Activated CD4-positive, alpha-beta T cell treated with anti-CD3 and anti-CD28 coated beads for 1 hour (primary cell): Measurements from ENCODE around the gene UBE2H.
A peak's percentile ranks its signal among the peaks of the same experiment; 100 is the strongest.
"Not testable (repeated sequence)": the region's sequence is repeated elsewhere in the genome, so short reads cannot be mapped to it uniquely, and the experiment has no call there.

ENCODE experiments used
- DNase-seq: peaks from one replicate; pipeline ENCODE4 v3.0.0-alpha.2; 2020

The UBE2H gene

DNA sequence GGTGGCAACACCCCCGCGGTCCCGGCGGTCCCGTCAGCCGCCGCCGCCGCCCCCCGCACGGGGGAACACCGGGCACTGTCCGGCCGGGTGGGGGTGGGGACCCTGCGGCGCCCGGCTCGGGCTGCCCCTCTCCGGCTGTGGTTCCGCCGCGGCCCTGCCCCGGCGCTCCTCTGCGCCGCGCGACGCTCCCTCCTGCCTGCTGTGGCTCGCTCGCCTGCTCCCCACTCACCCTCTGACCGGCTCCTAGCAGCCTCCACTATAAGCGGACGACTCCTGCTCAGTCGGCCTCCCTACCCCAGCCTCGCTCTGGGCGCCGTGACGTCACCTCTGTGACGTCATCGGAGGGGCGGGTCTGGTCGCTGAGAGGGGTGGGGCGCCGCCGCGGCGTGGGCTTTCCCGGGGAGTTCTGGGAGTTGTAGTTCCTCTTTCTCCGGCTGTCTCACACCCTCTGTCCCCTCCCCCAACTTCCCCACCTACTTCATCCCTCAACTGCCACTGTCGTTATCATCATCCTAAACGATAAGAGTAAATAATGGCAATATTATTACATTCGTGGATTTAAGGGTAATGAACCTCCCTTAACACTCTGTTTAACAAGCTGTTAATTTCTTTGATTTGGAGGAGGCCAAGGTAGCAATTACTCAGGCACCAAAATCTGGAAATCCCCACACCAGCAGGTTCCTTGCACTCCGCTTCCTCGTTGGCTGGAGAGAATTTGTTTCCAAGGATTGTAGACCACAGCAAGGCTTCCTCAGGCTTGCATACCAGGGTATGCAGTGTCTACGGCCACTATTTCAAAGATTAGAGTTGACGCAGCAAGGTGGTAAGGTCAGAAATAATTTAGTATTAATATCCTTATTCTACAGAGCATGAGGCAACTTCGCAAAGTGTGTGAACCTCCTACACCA is at the start of gene UBE2H:
TSS of gene UBE2H (minus strand) at position 308 of the 908 bp plus-strand sequence. CDS start 405 bp downstream, outside the sequence.
- peak; percentile 92 for DNase-seq

GRCh38 chr7:129998446-129998845 is 45.7 kb upstream of the UBE2H start:
- DNase-seq = no peak

- no peak for DNase-seq
These were observed 44.5 kb upstream of the UBE2H start for GRCh38 chr7:129997285-129997684.

DNA sequence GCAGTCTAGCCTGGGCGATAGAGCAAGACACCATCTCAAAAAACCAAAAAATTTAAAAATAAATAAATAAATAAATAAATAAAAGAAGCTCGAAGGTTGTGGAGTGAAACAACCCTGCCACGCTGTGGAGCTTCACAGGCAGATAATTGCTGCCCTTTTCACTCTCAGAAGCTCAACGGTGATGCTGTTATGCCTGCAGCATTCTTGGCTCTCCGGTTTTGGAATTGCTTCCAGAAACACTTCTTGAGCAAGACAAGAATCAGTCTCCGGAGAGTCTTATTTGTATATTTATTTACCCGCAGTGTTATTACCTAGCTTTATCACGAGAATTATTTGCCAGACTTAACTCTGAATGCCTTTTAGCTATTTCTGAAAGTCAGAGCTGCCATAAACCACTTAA is 40.5 kb upstream of the UBE2H start:
- DNase-seq = no peak

- DNase-seq = no peak
These were observed 37.8 kb upstream of the UBE2H start for GRCh38 chr7:129990403-129991192.

GRCh38 chr7:129989466-129989865 is 36.7 kb upstream of the UBE2H start:
- DNase-seq = no peak

GRCh38 chr7:129986600-129986999 is 33.8 kb upstream of the UBE2H start:
- DNase-seq = no peak

DNA sequence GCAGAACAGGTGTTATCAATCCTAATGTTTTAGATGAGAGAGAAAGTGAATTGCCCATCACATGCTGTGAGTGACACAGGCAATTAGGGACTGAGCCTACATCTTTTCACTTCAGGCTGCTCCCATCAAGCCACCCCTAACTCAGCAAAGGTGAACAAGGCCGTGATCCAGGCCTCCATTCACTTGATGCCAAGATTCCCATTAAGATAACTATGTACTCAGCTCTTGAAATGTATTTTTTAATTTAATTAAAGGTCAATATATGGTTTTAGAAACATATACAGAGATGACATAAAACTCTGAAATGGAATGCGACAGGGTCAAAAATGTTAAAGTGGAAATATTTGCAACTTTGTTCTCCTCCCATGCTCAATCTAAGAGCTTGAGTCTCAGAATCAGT is 27.9 kb upstream of the UBE2H start:
- DNase-seq = no peak

GRCh38 chr7:129975309-129975708 is 22.5 kb upstream of the UBE2H start:
- no peak for DNase-seq

DNA sequence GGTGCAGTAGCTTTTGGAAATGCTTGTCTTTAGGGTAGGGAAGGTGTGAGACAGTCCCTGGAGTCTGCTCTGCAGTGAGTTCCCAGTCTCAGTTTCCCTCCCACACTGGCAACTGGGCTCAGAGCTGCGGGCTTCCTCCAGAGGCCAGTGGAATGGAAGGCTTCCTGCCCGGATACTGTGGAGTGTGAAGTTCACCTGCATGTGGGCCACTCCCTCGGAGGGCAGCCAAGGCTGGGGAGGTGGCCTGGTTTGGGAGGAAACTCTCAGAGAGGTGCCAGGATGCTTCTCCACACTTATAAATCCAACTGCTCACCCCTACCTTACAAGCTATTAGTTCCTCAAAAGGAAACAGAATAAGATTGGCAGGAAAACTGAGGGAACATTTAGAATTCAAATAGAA is 18.1 kb upstream of the UBE2H start:
- no peak for DNase-seq

GRCh38 chr7:129969881-129970446 is 17.2 kb upstream of the UBE2H start:
- DNase-seq = no peak

DNA sequence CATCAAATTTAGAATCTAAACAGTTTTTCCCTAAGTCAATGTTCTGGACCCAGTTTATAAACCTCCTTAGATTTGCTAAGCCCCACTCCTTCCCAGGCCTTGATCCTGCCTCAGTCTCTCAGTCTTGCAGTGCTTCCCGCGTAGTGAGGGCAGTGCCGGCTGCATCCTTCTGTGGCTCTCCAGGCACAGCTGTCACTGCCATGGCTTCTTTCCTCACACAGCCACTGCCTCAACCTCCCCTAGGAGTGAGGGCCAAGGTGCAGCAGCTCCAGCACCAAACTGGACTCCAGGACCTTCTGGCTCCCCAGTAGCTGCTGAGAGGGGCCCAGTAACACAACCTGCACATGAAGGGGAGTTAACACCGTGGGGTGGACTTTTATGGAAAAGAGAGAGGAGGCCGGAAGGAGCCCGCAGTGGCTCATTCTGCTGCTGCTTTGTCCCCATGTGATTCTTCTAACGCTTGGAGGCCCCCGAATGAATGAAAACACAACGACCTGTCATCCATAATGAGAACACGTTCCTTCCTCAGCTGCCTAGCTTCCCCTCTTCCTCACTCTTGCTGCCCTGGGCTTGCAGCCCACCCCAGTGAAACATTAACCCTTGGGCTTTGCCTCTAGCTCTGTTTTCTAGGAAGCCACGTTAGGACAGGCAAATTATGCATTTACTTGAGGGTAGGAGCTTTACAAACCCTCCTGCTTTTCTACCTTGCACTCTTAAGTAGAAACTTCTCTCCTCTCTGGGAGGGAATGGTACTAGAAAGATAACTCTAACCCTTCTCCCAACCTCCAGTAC is 16.0 kb upstream of the UBE2H start:
- no peak for DNase-seq

DNA sequence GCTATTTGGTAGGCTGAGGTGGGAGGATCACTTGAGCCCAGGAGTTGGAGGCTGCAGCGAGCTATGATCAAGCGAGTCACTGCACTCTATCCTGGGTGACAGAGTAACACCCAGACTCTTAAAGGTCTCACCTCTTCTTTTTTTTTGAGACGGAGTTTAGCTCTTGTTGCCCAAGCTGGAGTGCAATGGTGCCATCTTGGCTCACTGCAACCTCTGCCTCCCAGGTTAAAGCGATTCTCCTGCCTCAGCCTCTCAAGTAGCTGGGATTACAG is 7.4 kb upstream of the UBE2H start:
- DNase-seq = not testable (repeated sequence)

DNA sequence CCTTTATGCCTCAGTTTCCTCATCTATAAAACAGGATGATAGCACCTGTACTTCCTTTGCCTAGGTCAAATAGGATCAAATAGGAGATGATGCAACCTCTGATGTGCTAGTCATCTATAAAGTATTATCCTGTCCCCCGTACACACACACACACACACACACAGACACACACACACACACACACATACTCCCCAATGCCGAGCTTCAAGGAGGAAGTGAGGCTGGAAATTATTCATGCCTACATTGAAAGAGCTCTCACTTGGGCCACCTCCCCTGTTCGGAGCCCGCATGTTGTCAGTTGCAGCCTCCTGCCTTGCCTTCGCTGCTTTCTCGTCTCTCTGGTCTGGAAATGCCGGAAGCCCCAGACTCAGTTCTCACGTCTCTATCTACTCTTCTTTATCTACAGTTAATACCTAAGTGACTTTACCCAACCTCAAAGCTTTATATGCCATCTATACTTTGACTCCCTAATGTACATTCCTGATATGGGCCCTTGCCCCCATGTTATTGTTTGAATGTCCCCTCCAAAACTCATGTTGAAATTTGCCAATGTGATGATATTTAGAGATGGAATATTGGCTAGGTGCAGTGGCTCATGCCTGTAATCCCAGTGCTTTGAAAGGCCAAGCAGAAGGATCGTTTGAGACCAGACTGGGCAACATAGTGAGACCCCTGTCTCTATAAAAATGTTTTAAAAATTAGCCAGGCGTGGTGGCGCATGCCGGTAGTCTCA is 6.9 kb upstream of the UBE2H start:
- DNase-seq = no peak

- DNase-seq = no peak
These were observed 6.1 kb upstream of the UBE2H start for GRCh38 chr7:129958643-129959470.

DNA sequence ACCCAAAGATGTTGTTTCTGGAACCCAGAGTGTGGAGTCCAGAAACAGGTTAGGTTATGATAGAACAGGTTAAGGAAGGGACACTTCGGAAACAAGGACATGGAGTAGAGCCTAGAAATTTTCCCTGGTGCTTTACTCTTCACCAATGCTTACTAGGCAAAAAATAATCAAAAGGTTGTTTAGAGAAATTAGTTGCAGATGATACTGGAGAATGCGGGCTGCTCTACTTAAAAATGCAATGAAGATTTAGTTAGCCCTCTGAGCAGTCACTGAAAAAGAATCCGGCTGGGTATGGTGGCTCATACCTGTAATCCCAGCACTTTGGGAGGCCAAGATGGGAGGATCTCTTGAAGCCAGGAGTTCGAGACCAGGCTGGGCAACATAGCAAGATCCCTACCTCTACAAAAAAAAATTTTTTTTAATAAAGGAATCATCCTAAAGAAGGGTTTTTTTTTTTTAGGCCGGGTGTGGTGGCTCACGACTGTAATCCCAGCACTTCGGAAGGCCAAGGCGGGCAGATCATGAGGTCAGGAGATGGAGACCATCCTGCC is 3.3 kb upstream of the UBE2H start:
- no peak for DNase-seq

GRCh38 chr7:129952086-129952652 is 591 bp downstream of the UBE2H start:
- peak; percentile 16 for DNase-seq

DNA sequence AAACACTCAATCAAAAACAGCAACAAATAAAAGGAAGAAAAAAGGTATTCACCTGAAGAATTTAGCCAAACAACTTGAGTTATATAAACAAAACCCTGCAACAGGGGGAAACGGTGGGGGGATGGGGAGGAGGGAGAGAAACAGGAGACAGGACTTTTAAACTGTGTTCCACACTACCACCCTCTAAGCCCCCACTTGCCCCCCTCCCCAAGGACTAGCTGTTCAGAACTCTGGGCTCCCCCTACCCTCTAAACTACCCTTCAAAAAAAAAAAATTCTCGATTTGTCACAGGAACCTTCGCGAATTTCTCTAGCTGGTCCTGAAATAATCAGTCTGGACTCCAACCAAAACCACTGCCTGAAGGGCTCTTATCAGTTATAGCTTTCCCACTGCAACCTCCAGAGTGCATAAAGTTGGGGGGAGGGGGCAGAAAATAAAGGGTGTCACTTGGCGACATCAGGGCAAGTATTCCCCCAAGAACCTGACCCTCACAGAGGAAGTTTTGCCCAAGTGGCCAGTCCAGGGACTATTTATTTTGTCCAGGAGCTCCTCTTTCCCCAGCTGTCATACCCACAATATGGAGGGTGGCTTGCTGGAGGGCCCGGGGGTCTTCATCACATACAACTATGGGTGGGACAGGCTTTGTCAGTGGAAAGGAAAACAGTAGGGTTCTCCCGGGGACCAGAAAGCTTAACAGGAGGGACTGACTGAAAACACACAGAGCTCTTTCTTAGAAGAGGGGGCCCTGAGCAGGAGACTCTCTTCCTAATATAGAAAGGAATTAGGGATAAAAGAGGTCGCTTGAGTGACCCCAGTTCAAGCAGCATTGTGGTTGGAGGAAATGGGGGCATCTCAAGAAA is 1.3 kb downstream of the UBE2H start:
- no peak for DNase-seq

GRCh38 chr7:129950933-129951225 is 1.9 kb downstream of the UBE2H start:
- DNase-seq = no peak
